Measurements from ENCODE around the gene PPFIBP2. TPM values are rescaled to one million over a fixed set of nuclear protein-coding genes. Genes with fewer than 3 reads are reported as not detected.
A peak's percentile ranks its signal among the peaks of the same experiment; 100 is the strongest.

Gene PPFIBP2
- total RNA-seq, 6 donors from 2014 or later, result 10.6 to 63.9 (median 36.7) TPM

- H3K36me3 ChIP-seq, result no peaks in the 10 kb centered on the region
- WGBS, 2 donors, result 22 to 54% methylated on average over 1 of the region's 1 CpG
- H3K9me3 ChIP-seq, result no peaks in the 10 kb centered on the region
- H3K4me3 ChIP-seq, result no peak overlapping the region
- DNase-seq (no peak), ATAC-seq (ENCODE audit: low FRiP score in 2 of 2) (no peak)
- no peaks in the 10 kb centered on the region for H3K4me1 ChIP-seq
- no peak overlapping the region for H3K27ac ChIP-seq
- no peaks in the 10 kb centered on the region for H3K27me3 ChIP-seq
- TF ChIP-seq POLR2A (IDR thresholded peaks at IDR 0.05) (no peak), EP300 (IDR thresholded peaks at IDR 0.05) (no peak), CTCF (IDR thresholded peaks at IDR 0.05) (no peak)
Measured at GRCh38 chr11:7488681-7489080, 25.1 kb upstream of the PPFIBP2 start.

- no peak overlapping the region for H3K27ac ChIP-seq
- WGBS, 2 donors, result 81 to 84% methylated on average over 2 of the region's 2 CpGs
- no peaks in the 10 kb centered on the region for H3K36me3 ChIP-seq
- DNase-seq, result no peak
- TF ChIP-seq POLR2A (IDR thresholded peaks at IDR 0.05) (no peak), POLR2AphosphoS5 (IDR thresholded peaks at IDR 0.05) (no peak), EP300 (IDR thresholded peaks at IDR 0.05) (no peak), CTCF (IDR thresholded peaks at IDR 0.05) (no peak)
- no peak for ATAC-seq (ENCODE audit: low FRiP score in 2 of 2)
- no peaks in the 10 kb centered on the region for H3K9me3 ChIP-seq
- no peaks in the 10 kb centered on the region for H3K27me3 ChIP-seq
- no peaks in the 10 kb centered on the region for H3K4me1 ChIP-seq
- H3K4me3 ChIP-seq, result no peak overlapping the region
Measured at GRCh38 chr11:7489376-7489775, 24.4 kb upstream of the PPFIBP2 start.

- TF ChIP-seq POLR2A (IDR thresholded peaks at IDR 0.05) (no peak), EP300 (IDR thresholded peaks at IDR 0.05) (no peak), CTCF (IDR thresholded peaks at IDR 0.05) (no peak), POLR2AphosphoS5 (IDR thresholded peaks at IDR 0.05) (peak in 1 of 2 donors; percentile 22)
- Histone ChIP-seq H3K4me1 (no peaks in the 10 kb centered on the region), H3K27me3 (no peaks in the 10 kb centered on the region), H3K36me3 (no peaks in the 10 kb centered on the region), H3K9me3 (no peaks in the 10 kb centered on the region), H3K4me3 (no peak overlapping the region), H3K27ac (peak overlapping the region in 1 of 4 donors; percentile 44)
- DNase-seq, result no peak
- ATAC-seq (ENCODE audit: low FRiP score in 2 of 2), result peak in 1 of 2 donors; percentile 72
- 87 to 90% methylated on average over 4 of the region's 4 CpGs for WGBS, 2 donors
Measured at GRCh38 chr11:7490054-7490453, 23.7 kb upstream of the PPFIBP2 start.

GRCh38 chr11:7490535-7490934, 23.3 kb upstream of the PPFIBP2 start:
- Histone ChIP-seq H3K4me1 (no peaks in the 10 kb centered on the region), H3K27me3 (no peaks in the 10 kb centered on the region), H3K27ac (peak overlapping the region in 1 of 4 donors; percentile 44), H3K4me3 (no peak overlapping the region), H3K36me3 (no peaks in the 10 kb centered on the region), H3K9me3 (no peaks in the 10 kb centered on the region)
- ATAC-seq (ENCODE audit: low FRiP score in 2 of 2), result no peak
- no peak for TF ChIP-seq POLR2A (IDR thresholded peaks at IDR 0.05)
- TF ChIP-seq POLR2AphosphoS5 (IDR thresholded peaks at IDR 0.05), result no peak
- no peak for TF ChIP-seq CTCF (IDR thresholded peaks at IDR 0.05)
- TF ChIP-seq EP300 (IDR thresholded peaks at IDR 0.05), result no peak
- WGBS, 2 donors, result 72 to 88% methylated on average over 1 of the region's 1 CpG
- DNase-seq, result no peak

GRCh38 chr11:7492253-7492652, 21.5 kb upstream of the PPFIBP2 start:
- Histone ChIP-seq H3K9me3 (no peaks in the 10 kb centered on the region), H3K27ac (no peak overlapping the region), H3K36me3 (no peaks in the 10 kb centered on the region), H3K4me1 (peaks cover 0 to 4% (median 2%) of the 10 kb centered on the region in 4 donors), H3K4me3 (no peak overlapping the region), H3K27me3 (no peaks in the 10 kb centered on the region)
- ATAC-seq (ENCODE audit: low FRiP score in 2 of 2) (no peak), DNase-seq (no peak)
- no peak for TF ChIP-seq POLR2A (IDR thresholded peaks at IDR 0.05)
- TF ChIP-seq POLR2AphosphoS5 (IDR thresholded peaks at IDR 0.05), result no peak
- no peak for TF ChIP-seq CTCF (IDR thresholded peaks at IDR 0.05)
- no peak for TF ChIP-seq EP300 (IDR thresholded peaks at IDR 0.05)
- 43 to 80% methylated on average over 1 of the region's 1 CpG for WGBS, 2 donors
